GM15510 (cell line): Measurements from ENCODE around the gene NPLOC4.

Experiments used
- POLR2A ChIP-seq: IDR thresholded peaks from 3 replicates; pipeline ENCODE4 v1.6.1; 2011; ENCODE audit warnings: borderline replicate concordance; ENCODE audit not compliant: insufficient read length; ENCODE audit errors: extremely low read depth

The NPLOC4 gene

GRCh38 chr17:81543339-81543675, 93.6 kb downstream of the NPLOC4 start:
- TF ChIP-seq POLR2A = no peak

- no peak for TF ChIP-seq POLR2A
Observed at GRCh38 chr17:81542431-81543338, 94.2 kb downstream of the NPLOC4 start.

DNA sequence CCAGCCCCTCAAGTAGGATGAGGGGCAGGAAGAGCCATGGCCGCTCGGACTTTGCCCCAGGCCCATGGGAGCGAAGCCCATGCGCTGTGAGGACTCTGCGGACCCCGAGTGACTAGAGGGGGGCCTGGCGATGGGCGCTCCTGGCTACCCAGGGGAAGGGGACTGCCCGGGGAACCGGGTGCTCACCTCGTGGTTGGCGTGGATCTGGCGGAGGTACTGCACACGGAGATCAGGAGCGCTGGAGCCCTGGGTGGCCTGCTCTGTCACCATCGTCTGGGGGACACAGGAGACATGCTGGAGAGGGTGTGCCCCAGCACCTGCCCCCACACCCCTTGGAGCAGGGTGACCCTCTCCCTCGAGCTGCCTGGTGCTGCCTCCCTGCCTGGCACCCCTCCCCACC, 95.8 kb downstream of the NPLOC4 start:
- TF ChIP-seq POLR2A = no peak

GRCh38 chr17:81540676-81541027, 96.3 kb downstream of the NPLOC4 start:
- no peak for TF ChIP-seq POLR2A

GRCh38 chr17:81539961-81540675, 96.8 kb downstream of the NPLOC4 start:
- TF ChIP-seq POLR2A = no peak

DNA sequence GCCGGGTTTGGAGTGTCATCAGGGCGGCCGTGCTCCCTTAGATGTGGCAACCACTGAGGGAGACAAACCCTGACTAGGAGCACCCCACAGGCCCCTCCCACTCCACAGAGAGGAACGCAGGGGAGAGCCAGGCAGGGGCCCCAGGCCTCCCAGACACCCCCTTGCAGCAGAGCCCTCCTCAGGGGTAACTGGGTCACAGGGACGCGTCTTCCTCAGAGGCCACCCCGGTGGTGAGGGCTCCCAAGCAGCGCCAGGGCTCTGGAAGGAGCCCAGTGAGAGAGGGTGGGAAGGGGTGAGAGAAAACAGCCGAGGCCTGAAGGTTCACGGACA, 97.4 kb downstream of the NPLOC4 start:
- no peak for TF ChIP-seq POLR2A

DNA sequence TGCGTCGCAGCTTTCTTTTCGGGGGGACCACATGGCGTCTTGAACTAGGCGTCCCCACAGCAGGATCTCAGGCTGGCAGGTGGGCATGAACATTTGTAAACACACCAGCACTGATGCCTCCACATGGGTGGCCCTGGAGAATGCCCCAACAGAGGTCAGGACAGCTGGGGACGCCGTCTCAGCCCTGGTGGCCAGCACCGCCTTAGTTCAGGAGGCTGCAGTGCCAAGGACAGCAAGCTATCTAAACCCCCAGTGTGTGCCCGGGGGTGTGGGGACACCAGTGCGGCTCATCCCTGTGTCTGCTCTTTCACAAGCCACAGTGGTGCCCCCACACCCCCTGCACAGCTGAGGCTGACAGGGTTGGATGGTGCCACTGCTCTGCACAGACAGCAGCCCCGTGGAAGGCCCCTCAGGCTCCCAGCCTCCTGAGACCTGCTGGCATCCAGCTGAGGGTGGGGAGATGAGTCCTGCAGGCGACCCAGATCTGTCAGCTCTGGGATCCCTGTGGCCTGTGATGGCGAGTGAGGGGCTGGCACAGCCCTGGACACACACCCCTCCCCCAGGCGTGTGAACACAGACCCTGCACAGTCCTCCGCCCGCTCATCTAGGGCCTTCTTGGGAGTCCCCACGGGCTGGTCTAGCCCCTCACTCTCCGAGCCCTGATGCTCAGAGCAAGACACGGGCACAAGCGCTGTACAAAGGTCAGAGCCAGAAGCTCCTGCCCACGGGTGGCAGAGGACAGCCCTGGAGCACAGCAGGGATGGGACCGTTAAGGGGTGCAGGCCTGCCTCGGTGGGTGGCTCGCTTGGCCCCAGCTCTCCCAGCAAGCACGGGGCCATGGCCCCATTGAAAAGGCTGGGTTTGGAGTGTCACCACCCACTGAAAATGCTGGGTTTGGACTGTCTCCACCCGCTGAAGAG, 98.0 kb downstream of the NPLOC4 start:
- no peak for TF ChIP-seq POLR2A

GRCh38 chr17:81537856-81538555, 98.9 kb downstream of the NPLOC4 start:
- peak; percentile 18 for TF ChIP-seq POLR2A

- no peak for TF ChIP-seq POLR2A
Observed at GRCh38 chr17:81537343-81537855, 99.5 kb downstream of the NPLOC4 start.

DNA sequence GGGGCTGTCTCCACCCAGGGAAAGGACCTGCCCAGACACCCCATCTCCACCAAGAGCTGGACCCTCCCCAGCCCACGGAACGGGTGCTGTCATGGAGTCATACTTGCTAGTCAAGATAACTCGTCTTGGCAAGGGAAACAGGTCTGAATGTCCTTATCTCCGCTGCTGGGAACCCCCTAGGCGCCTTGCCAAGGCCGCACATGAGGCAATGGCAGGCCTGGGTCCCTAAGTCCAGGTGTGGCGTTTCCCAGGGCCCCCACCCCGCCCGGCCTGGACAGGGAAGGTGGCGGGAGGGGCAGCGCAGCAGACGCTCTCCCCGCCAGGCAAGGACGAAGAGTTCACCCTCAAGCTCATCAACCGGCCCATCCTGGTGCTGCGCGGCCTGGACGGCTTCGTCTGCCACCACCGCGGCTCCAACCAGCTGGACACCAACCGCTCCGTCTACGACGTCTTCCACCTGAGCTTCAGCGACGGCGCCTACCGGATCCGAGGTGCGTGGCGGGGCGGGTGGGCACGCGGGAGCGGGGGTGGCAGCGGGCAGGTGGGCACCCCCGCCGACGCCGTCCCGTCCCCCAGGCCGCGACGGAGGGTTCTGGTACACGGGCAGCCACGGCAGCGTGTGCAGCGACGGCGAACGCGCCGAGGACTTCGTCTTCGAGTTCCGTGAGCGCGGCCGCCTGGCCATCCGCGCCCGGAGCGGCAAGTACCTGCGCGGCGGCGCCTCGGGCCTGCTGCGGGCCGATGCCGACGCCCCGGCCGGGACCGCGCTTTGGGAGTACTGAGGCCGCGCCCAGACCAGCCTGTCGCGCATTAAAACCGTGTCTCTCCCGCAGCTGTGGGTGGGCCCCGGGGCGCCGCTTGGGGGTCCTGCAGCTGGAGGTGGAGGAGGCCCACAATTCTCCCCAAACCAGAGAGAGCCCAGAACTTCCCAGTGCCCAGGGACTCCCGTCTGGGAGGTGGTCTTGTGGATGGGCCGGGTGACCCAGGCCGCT, 100.3 kb downstream of the NPLOC4 start:
- no peak for TF ChIP-seq POLR2A

- no peak for TF ChIP-seq POLR2A
Observed at GRCh38 chr17:81535480-81536298, 101.2 kb downstream of the NPLOC4 start.

DNA sequence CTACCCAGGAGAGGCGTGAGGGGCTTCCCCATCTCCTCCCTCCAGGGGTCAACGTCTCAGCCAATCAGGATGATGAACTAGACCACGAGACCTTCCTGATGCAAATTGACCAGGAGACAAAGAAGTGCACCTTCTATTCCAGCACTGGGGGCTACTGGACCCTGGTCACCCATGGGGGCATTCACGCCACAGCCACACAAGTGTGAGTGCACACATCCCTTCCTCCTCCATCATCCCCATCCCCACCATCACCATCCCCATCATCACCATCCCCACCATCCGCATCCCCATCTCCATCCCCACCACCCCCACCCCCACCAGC, 101.9 kb downstream of the NPLOC4 start:
- TF ChIP-seq POLR2A = no peak

GRCh38 chr17:81534157-81535006, 102.5 kb downstream of the NPLOC4 start:
- no peak for TF ChIP-seq POLR2A
